ENCODE results near the gene LATS1. TPM values are rescaled to one million over a fixed set of nuclear protein-coding genes. Genes with fewer than 3 reads are reported as not detected.

Gene LATS1
- total RNA-seq, 1 experiment from 2014 or later: 15.4 TPM

GRCh38 chr6:149761438-149761837 is 43.5 kb upstream of the LATS1 start:
- POLR2A ChIA-PET (ENCODE audit: unreplicated experiment): no interaction called here
- no peaks in the 10 kb centered on the region for H3K27me3 ChIP-seq (ENCODE audit: insufficient read depth, low read depth)
- CTCF ChIA-PET: no interaction called here

GRCh38 chr6:149756261-149756636 is 38.3 kb upstream of the LATS1 start:
- H3K36me3 ChIP-seq (ENCODE audit: low read depth): no peaks in the 10 kb centered on the region
- H3K9me3 ChIP-seq (ENCODE audit: insufficient read depth, low read depth): no peaks in the 10 kb centered on the region
- H3K4me3 ChIP-seq: no peak overlapping the region
- CTCF ChIA-PET: interaction anchor here (0.7 kb wide), 1 partner anchor 128 kb away, joined by 4 read pairs; no protein-coding TSS in a partner anchor
- H3K27ac ChIP-seq: no peak overlapping the region
- intact Hi-C loops (cut with micrococcal nuclease; ENCODE audit: unreplicated experiment): no loop called here
- POLR2A ChIA-PET (ENCODE audit: unreplicated experiment): no interaction called here
- no peak overlapping the region for H3K4me2 ChIP-seq
- H3K27me3 ChIP-seq (ENCODE audit: insufficient read depth, low read depth): no peaks in the 10 kb centered on the region
- H3K79me2 ChIP-seq (ENCODE audit: low read depth): peaks cover 74% of the 10 kb centered on the region
- no peak overlapping the region for H2AFZ ChIP-seq
- H4K20me1 ChIP-seq (ENCODE audit: insufficient read depth): peaks cover 33% of the 10 kb centered on the region
- DNase-seq: no peak
- no peak for TF ChIP-seq CTCF (conservative IDR thresholded peaks at IDR 0.05)
- no peak for TF ChIP-seq EZH2 (IDR thresholded peaks at IDR 0.05; ENCODE audit: low read depth)
- H3F3A ChIP-seq (ENCODE audit: insufficient read depth, low read depth): no peaks in the 10 kb centered on the region
- BruUV-seq (replicated peaks): no TSS peak
- no peaks in the 10 kb centered on the region for H3K9me2 ChIP-seq (ENCODE audit: insufficient read depth)
- H3K4me1 ChIP-seq (replicated peaks; ENCODE audit: insufficient read depth): no peaks in the 10 kb centered on the region

More at GRCh38 chr6:149761438-149761837, 43.5 kb upstream of the LATS1 start:
- TF ChIP-seq EZH2 (IDR thresholded peaks at IDR 0.05; ENCODE audit: low read depth): no peak
- TF ChIP-seq CTCF (conservative IDR thresholded peaks at IDR 0.05): no peak
- H3K36me3 ChIP-seq (ENCODE audit: low read depth): peaks cover 15% of the 10 kb centered on the region
- no peaks in the 10 kb centered on the region for H3K9me2 ChIP-seq (ENCODE audit: insufficient read depth)
- peaks cover 12% of the 10 kb centered on the region; the same call in 1 of the 2 replicates for H3F3A ChIP-seq (ENCODE audit: insufficient read depth, low read depth)
- no peak overlapping the region for H2AFZ ChIP-seq
- H3K4me2 ChIP-seq: no peak overlapping the region
- H3K27ac ChIP-seq: no peak overlapping the region
- intact Hi-C loops (cut with micrococcal nuclease; ENCODE audit: unreplicated experiment): no loop called here
- peaks cover 6% of the 10 kb centered on the region; the same call in 1 of the 2 replicates for H3K9me3 ChIP-seq (ENCODE audit: insufficient read depth, low read depth)
- H3K79me2 ChIP-seq (ENCODE audit: low read depth): peaks cover 49% of the 10 kb centered on the region
- H3K4me3 ChIP-seq: no peak overlapping the region
- H3K4me1 ChIP-seq (replicated peaks; ENCODE audit: insufficient read depth): 0 out of 2 replicates have a peak, but pooled peaks cover under 1% of the 10 kb centered on the region
- H4K20me1 ChIP-seq (ENCODE audit: insufficient read depth): peaks cover 20% of the 10 kb centered on the region; the same call in 1 of the 2 replicates
- no TSS peak for BruUV-seq (replicated peaks)
- DNase-seq: no peak

- no TSS peak for BruUV-seq (replicated peaks)
- DNase-seq: no peak
- CTCF ChIA-PET: no interaction called here
- TF ChIP-seq EZH2 (IDR thresholded peaks at IDR 0.05; ENCODE audit: low read depth) (no peak), CTCF (conservative IDR thresholded peaks at IDR 0.05) (no peak)
- Histone ChIP-seq H3F3A (ENCODE audit: insufficient read depth, low read depth) (no peaks in the 10 kb centered on the region), H3K9me3 (ENCODE audit: insufficient read depth, low read depth) (no peaks in the 10 kb centered on the region), H4K20me1 (ENCODE audit: insufficient read depth) (peaks cover 33% of the 10 kb centered on the region), H3K4me2 (no peak overlapping the region), H2AFZ (no peak overlapping the region), H3K4me1 (replicated peaks; ENCODE audit: insufficient read depth) (peaks cover 6% of the 10 kb centered on the region), H3K36me3 (ENCODE audit: low read depth) (no peaks in the 10 kb centered on the region), H3K4me3 (no peak overlapping the region), H3K9me2 (ENCODE audit: insufficient read depth) (no peaks in the 10 kb centered on the region), H3K27me3 (ENCODE audit: insufficient read depth, low read depth) (no peaks in the 10 kb centered on the region), H3K79me2 (ENCODE audit: low read depth) (peaks cover 80% of the 10 kb centered on the region), H3K27ac (no peak overlapping the region)
- POLR2A ChIA-PET (ENCODE audit: unreplicated experiment): no interaction called here
- intact Hi-C loops (cut with micrococcal nuclease; ENCODE audit: unreplicated experiment): no loop called here
Measured at GRCh38 chr6:149755300-149756260, 37.7 kb upstream of the LATS1 start.
